ENCODE measurements around the gene KCTD8.
"Not testable (repeated sequence)": the region's sequence is repeated elsewhere in the genome, so short reads cannot be mapped to it uniquely, and the experiment has no call there.

The KCTD8 gene

GRCh38 chr4:44326741-44327140 lies 121.9 kb downstream of the KCTD8 start:
- DNase-seq (ENCODE audit: low spot score): no peak

- DNase-seq (ENCODE audit: low spot score): no peak
Observed at GRCh38 chr4:44320833-44321232, 127.8 kb downstream of the KCTD8 start.

- DNase-seq (ENCODE audit: low spot score): no peak
Observed at GRCh38 chr4:44319129-44319528, 129.5 kb downstream of the KCTD8 start.

GRCh38 chr4:44313702-44314101 lies 134.9 kb downstream of the KCTD8 start:
- DNase-seq (ENCODE audit: low spot score): no peak

GRCh38 chr4:44287505-44287904 lies 161.1 kb downstream of the KCTD8 start:
- no peak for DNase-seq (ENCODE audit: low spot score)

GRCh38 chr4:44279469-44279868 lies 169.1 kb downstream of the KCTD8 start:
- DNase-seq (ENCODE audit: low spot score): no peak

- DNase-seq (ENCODE audit: low spot score): no peak
Observed at GRCh38 chr4:44279066-44279465, 169.5 kb downstream of the KCTD8 start.

GRCh38 chr4:44257461-44257860 lies 191.1 kb downstream of the KCTD8 start:
- DNase-seq (ENCODE audit: low spot score): no peak

- DNase-seq (ENCODE audit: low spot score): no peak
Observed at GRCh38 chr4:44256414-44256813, 192.2 kb downstream of the KCTD8 start.

- DNase-seq (ENCODE audit: low spot score): no peak
Observed at GRCh38 chr4:44237643-44238042, 211.0 kb downstream of the KCTD8 start.

GRCh38 chr4:44235897-44236296 lies 212.7 kb downstream of the KCTD8 start:
- DNase-seq (ENCODE audit: low spot score): no peak

GRCh38 chr4:44232262-44232661 lies 216.3 kb downstream of the KCTD8 start:
- DNase-seq (ENCODE audit: low spot score): no peak

- no peak for DNase-seq (ENCODE audit: low spot score)
Observed at GRCh38 chr4:44231006-44231405, 217.6 kb downstream of the KCTD8 start.

- no peak for DNase-seq (ENCODE audit: low spot score)
Observed at GRCh38 chr4:44228326-44228725, 220.3 kb downstream of the KCTD8 start.

GRCh38 chr4:44221407-44221806 lies 227.2 kb downstream of the KCTD8 start:
- DNase-seq (ENCODE audit: low spot score): no peak

GRCh38 chr4:44210750-44211149 lies 237.9 kb downstream of the KCTD8 start:
- DNase-seq (ENCODE audit: low spot score): no peak

GRCh38 chr4:44196796-44197195 lies 251.8 kb downstream of the KCTD8 start:
- DNase-seq (ENCODE audit: low spot score): no peak

GRCh38 chr4:44194365-44194764 lies 254.2 kb downstream of the KCTD8 start:
- DNase-seq (ENCODE audit: low spot score): no peak

- DNase-seq (ENCODE audit: low spot score): no peak
Observed at GRCh38 chr4:44186850-44187246, 261.8 kb downstream of the KCTD8 start.

- no peak for DNase-seq (ENCODE audit: low spot score)
Observed at GRCh38 chr4:44186096-44186849, 262.3 kb downstream of the KCTD8 start.

GRCh38 chr4:44181491-44182349 lies 266.9 kb downstream of the KCTD8 start:
- DNase-seq (ENCODE audit: low spot score): not testable (repeated sequence)

GRCh38 chr4:44167766-44168165 lies 280.8 kb downstream of the KCTD8 start:
- not testable (repeated sequence) for DNase-seq (ENCODE audit: low spot score)

- DNase-seq (ENCODE audit: low spot score): no peak
Observed at GRCh38 chr4:44165938-44166337, 282.7 kb downstream of the KCTD8 start.
